Osteocyte (in vitro differentiated cells): ENCODE measurements around the gene PLRG1. TPM values are rescaled to one million over a fixed set of nuclear protein-coding genes. Genes with fewer than 3 reads are reported as not detected.

Experiments
- DNase-seq: peaks from one replicate; pipeline ENCODE4 v3.0.0; 2021; ENCODE audit warnings: mixed read lengths; ENCODE audit not compliant: unreplicated experiment; ENCODE audit errors: extremely low spot score
- H3K27ac Mint-ChIP-seq: one replicate; pipeline ENCODE4 v1.8.0; 2021; ENCODE audit warnings: mild to moderate bottlenecking, mixed read lengths; ENCODE audit not compliant: unreplicated experiment
- H3K27me3 Mint-ChIP-seq: one replicate; pipeline ENCODE4 v1.8.0; 2021; ENCODE audit warnings: mixed read lengths; ENCODE audit not compliant: unreplicated experiment
- H3K36me3 Mint-ChIP-seq: one replicate; pipeline ENCODE4 v1.8.0; 2021; ENCODE audit warnings: mixed read lengths; ENCODE audit not compliant: unreplicated experiment
- H3K4me1 Mint-ChIP-seq: one replicate; pipeline ENCODE4 v1.8.0; 2021; ENCODE audit warnings: mixed read lengths; ENCODE audit not compliant: unreplicated experiment
- H3K4me3 Mint-ChIP-seq: one replicate; pipeline ENCODE4 v1.8.0; 2021; ENCODE audit warnings: mild to moderate bottlenecking, moderate library complexity, mixed read lengths; ENCODE audit not compliant: unreplicated experiment
- H3K9me3 Mint-ChIP-seq: one replicate; pipeline ENCODE4 v1.8.0; 2021; ENCODE audit warnings: mixed read lengths; ENCODE audit not compliant: unreplicated experiment
- total RNA-seq: library from RNA; stranded (reverse); gene quantifications from 2 replicates; pipeline ENCODE4 v1.2.1, GENCODE V29; 2021
- TF ChIP-seq, protein P1 (sequence below): fragments of 200-600 bp; sonication (generic); IDR thresholded peaks from 2 replicates; pipeline ENCODE4 v1.5.0; 2021; ENCODE audit warnings: antibody characterized with exemption, mild to moderate bottlenecking, moderate library complexity

The PLRG1 gene
- total RNA-seq, 1 donor from 2014 or later: 82.1 TPM

- H3K36me3 Mint-ChIP-seq: no peaks in the 10 kb centered on the region
- no peaks in the 10 kb centered on the region for H3K9me3 Mint-ChIP-seq
- H3K4me1 Mint-ChIP-seq: peaks cover 9% of the 10 kb centered on the region
- TF ChIP-seq, protein P1, sequence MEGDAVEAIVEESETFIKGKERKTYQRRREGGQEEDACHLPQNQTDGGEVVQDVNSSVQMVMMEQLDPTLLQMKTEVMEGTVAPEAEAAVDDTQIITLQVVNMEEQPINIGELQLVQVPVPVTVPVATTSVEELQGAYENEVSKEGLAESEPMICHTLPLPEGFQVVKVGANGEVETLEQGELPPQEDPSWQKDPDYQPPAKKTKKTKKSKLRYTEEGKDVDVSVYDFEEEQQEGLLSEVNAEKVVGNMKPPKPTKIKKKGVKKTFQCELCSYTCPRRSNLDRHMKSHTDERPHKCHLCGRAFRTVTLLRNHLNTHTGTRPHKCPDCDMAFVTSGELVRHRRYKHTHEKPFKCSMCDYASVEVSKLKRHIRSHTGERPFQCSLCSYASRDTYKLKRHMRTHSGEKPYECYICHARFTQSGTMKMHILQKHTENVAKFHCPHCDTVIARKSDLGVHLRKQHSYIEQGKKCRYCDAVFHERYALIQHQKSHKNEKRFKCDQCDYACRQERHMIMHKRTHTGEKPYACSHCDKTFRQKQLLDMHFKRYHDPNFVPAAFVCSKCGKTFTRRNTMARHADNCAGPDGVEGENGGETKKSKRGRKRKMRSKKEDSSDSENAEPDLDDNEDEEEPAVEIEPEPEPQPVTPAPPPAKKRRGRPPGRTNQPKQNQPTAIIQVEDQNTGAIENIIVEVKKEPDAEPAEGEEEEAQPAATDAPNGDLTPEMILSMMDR: no peak
- H3K27ac Mint-ChIP-seq: no peak overlapping the region
- H3K27me3 Mint-ChIP-seq: peaks cover 80% of the 10 kb centered on the region
- DNase-seq: no peak
- H3K4me3 Mint-ChIP-seq: no peak overlapping the region
Observed at GRCh38 chr4:154495867-154496266, 54.3 kb downstream of the PLRG1 start.

DNA sequence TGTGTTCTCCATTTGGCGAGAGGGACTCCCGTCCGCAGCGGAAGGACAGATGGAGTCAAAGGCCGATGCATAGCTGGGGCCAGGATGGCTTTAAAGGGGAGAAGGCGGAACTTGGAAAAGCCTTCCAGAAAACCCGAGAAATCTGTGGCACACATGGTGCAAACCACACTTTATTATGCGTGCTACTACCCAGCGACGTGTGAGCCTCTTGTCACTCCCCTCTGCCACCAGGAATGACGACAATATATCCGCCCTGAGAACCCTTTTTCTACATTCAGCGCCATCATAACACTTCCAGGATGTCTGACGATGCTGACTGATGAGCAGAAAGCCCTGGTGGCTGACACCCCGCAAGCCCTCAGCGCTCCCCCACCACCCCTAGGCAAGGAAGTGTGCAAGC is 57.9 kb downstream of the PLRG1 start:
- TF ChIP-seq, protein P1: no peak

DNA sequence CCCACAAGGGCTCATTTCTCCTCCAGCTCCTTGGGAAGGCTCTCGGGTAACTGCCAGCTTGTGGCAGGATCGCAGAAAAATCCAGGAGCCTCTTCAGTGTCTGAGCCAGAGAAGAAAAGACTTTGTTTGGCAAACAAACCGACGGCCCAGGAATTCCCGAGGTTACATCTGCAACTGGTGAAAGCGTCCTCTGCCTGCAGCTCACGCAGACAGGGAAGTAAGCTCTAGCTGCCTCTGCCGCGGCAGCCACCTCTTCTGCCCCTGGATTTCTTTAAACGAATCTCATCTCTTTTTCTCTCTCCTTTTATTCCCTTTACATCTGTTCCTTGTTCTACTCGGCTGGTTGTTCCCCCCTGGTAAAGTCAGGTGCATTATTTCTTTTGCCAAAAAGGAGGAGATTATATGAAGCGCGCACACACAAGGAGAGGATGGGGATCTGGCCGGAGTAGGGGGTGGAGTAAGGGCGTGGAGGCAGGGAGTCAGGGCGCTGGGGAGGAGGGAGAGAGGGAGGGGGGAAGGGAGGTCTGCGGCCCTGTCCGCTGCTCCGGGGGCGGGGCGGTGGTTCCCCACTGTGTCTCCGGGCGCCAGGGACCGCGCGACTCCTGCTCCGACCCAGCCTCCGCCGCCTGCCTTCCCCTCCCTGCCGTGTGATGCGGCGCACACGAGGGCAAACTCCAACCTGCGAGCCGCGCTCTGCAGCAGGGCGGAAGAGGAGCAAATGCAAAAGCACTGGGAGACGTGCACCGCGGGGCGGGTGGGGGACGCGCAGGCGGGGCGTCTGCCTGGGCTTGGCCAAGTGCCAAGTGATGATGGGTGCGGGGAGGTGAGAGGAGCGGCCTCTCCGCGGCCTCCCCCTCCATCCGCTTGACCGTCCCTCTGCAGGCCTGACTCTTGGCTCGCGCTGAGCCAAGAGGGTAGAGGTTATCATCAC is 58.6 kb downstream of the PLRG1 start, which contains the start of gene DCHS2:
TSS of gene DCHS2 (minus strand) at position 459 of the 931 bp plus-strand sequence. CDS start at position 15, 444 bp downstream.
- no peaks in the 10 kb centered on the region for H3K9me3 Mint-ChIP-seq
- H3K4me3 Mint-ChIP-seq: peak within 1 kb of the TSS; percentile 71
- peaks cover 72% of the 10 kb centered on the region for H3K27me3 Mint-ChIP-seq
- DNase-seq: no peak
- TF ChIP-seq, protein P1: no peak
- H3K27ac Mint-ChIP-seq: no peak within 1 kb of the TSS
- H3K4me1 Mint-ChIP-seq: peaks cover 14% of the 10 kb centered on the region
- no peaks in the 10 kb centered on the region for H3K36me3 Mint-ChIP-seq

More for the DNA sequence above, 57.9 kb downstream of the PLRG1 start:
- H3K4me3 Mint-ChIP-seq: peak overlapping the region; percentile 71
- H3K4me1 Mint-ChIP-seq: peaks cover 14% of the 10 kb centered on the region
- H3K27me3 Mint-ChIP-seq: peaks cover 73% of the 10 kb centered on the region
- no peaks in the 10 kb centered on the region for H3K36me3 Mint-ChIP-seq
- H3K27ac Mint-ChIP-seq: no peak overlapping the region
- no peak for DNase-seq
- no peaks in the 10 kb centered on the region for H3K9me3 Mint-ChIP-seq

- H3K27me3 Mint-ChIP-seq: peaks cover 64% of the 10 kb centered on the region
- H3K9me3 Mint-ChIP-seq: no peaks in the 10 kb centered on the region
- H3K4me1 Mint-ChIP-seq: peaks cover 14% of the 10 kb centered on the region
- H3K36me3 Mint-ChIP-seq: no peaks in the 10 kb centered on the region
- H3K27ac Mint-ChIP-seq: no peak overlapping the region
- no peak for DNase-seq
- H3K4me3 Mint-ChIP-seq: peak overlapping the region; percentile 71
- TF ChIP-seq, protein P1: no peak
Observed at GRCh38 chr4:154490583-154491340, 59.4 kb downstream of the PLRG1 start.

DNA sequence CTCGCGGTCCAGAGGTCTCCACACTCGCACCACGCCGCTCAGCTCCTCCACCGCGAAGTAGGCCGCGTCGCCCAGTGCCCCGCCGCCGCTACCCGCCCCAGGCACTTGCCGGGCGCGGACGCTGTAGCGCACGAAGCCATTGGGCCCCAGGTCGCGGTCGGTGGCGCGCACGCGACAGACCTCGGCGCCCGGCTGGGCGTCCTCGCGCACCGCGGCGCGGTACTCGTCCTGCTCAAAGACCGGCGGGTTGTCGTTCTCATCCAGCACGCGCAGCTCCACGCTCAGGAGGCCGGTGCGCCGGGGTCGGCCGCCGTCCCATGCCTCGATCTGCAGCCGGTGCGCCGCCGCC is 60.0 kb downstream of the PLRG1 start:
- Mint-ChIP-seq H3K4me3 (peak overlapping the region; percentile 71), H3K27me3 (peaks cover 61% of the 10 kb centered on the region), H3K27ac (no peak overlapping the region), H3K9me3 (no peaks in the 10 kb centered on the region), H3K36me3 (no peaks in the 10 kb centered on the region), H3K4me1 (peaks cover 14% of the 10 kb centered on the region)
- TF ChIP-seq, protein P1: no peak
- no peak for DNase-seq
